GM19238 (cell line): ENCODE measurements around the gene FNDC10.

ENCODE experiments used
- DNase-seq: peaks from one replicate; pipeline ENCODE4 v3.0.0; 2011; ENCODE audit warnings: low spot score; ENCODE audit not compliant: insufficient read length

The FNDC10 gene

GRCh38 chr1:1548591-1548990 is 51.3 kb downstream of the FNDC10 start:
- DNase-seq: no peak
